GM23338 (cell line): ENCODE results near the gene SLU7. TPM values are rescaled to one million over a fixed set of nuclear protein-coding genes. Genes with fewer than 3 reads are reported as not detected.

Source experiments
- ATAC-seq: fragments of 200-7000 bp; cut with Tn5 transposase; 3 replicates; pipeline ENCODE4 v1.9.1; 2020
- DNase-seq: peaks from one replicate; pipeline ENCODE4 v3.0.0-alpha.2; 2015; ENCODE audit warnings: low spot score
- H2AFZ ChIP-seq: fragments of 200-600 bp; sonication (generic); 2 replicates; pipeline ENCODE4 v1.8.0; 2016; ENCODE audit warnings: antibody characterized with exemption, mild to moderate bottlenecking, moderate library complexity
- H3F3A ChIP-seq: fragments of 200-600 bp; sonication (generic); replicated peaks from 2 replicates; pipeline ENCODE4 v1.8.0; 2017; ENCODE audit warnings: antibody characterized with exemption, mixed run types, low read depth
- H3K27ac ChIP-seq: fragments of 200-600 bp; sonication (generic); 2 replicates; pipeline ENCODE4 v1.6.1; 2016; ENCODE audit warnings: low read depth
- H3K27me3 ChIP-seq: fragments of 200-600 bp; sonication (generic); 2 replicates; pipeline ENCODE4 v1.8.0; 2016; ENCODE audit warnings: mild to moderate bottlenecking, mixed run types, moderate library complexity; ENCODE audit not compliant: insufficient read depth
- H3K36me3 ChIP-seq: fragments of 200-600 bp; sonication (generic); 2 replicates; pipeline ENCODE4 v1.8.0; 2016; ENCODE audit warnings: mild to moderate bottlenecking; ENCODE audit not compliant: insufficient read depth
- H3K4me1 ChIP-seq: fragments of 200-600 bp; sonication (generic); 2 replicates; pipeline ENCODE4 v1.8.0; 2016; ENCODE audit warnings: mild to moderate bottlenecking, moderate library complexity; ENCODE audit not compliant: insufficient read depth
- H3K4me2 ChIP-seq: fragments of 200-600 bp; sonication (generic); 2 replicates; pipeline ENCODE4 v1.7.1; 2017; ENCODE audit warnings: mixed run types
- H3K4me3 ChIP-seq: fragments of 200-600 bp; sonication (generic); 2 replicates; pipeline ENCODE4 v1.6.1; 2016; ENCODE audit warnings: mixed run types
- H3K79me2 ChIP-seq: fragments of 200-600 bp; sonication (generic); replicated peaks from 2 replicates; pipeline ENCODE4 v1.8.0; 2017; ENCODE audit warnings: mild to moderate bottlenecking; ENCODE audit not compliant: insufficient read depth
- H3K9me2 ChIP-seq: fragments of 200-600 bp; sonication (generic); 2 replicates; pipeline ENCODE4 v1.8.0; 2017; ENCODE audit not compliant: insufficient read depth
- H4K20me1 ChIP-seq: fragments of 200-600 bp; sonication (generic); replicated peaks from 2 replicates; pipeline ENCODE4 v1.8.0; 2017; ENCODE audit warnings: mild to moderate bottlenecking; ENCODE audit not compliant: insufficient read depth
- H3K27ac Mint-ChIP-seq: 2 replicates; pipeline ENCODE4 v1.8.0; 2020; ENCODE audit warnings: inconsistent platforms, mild to moderate bottlenecking, moderate library complexity, mixed read lengths
- H3K27me3 Mint-ChIP-seq: 3 replicates; pipeline ENCODE4 v1.8.0; 2022; ENCODE audit warnings: low read depth, mild to moderate bottlenecking, moderate library complexity, mixed read lengths, inconsistent platforms; ENCODE audit not compliant: insufficient read depth, poor library complexity
- H3K36me3 Mint-ChIP-seq: 3 replicates; pipeline ENCODE4 v1.8.0; 2021; ENCODE audit warnings: low read depth, mild to moderate bottlenecking, inconsistent platforms, moderate library complexity, mixed read lengths
- H3K4me1 Mint-ChIP-seq: 3 replicates; pipeline ENCODE4 v1.8.0; 2020; ENCODE audit warnings: mild to moderate bottlenecking, inconsistent platforms, mixed read lengths
- H3K4me3 Mint-ChIP-seq: 3 replicates; pipeline ENCODE4 v1.8.0; 2021; ENCODE audit warnings: moderate library complexity, mild to moderate bottlenecking, inconsistent platforms, mixed read lengths
- H3K9me3 Mint-ChIP-seq: 3 replicates; pipeline ENCODE4 v1.8.0; 2020; ENCODE audit warnings: moderate library complexity, mild to moderate bottlenecking, inconsistent platforms, mixed read lengths
- CREB1 ChIP-seq: fragments of 250-450 bp; sonication (Bioruptor Pico); IDR thresholded peaks from 2 replicates; pipeline ENCODE4 v1.5.0; 2020; ENCODE audit warnings: low read depth, mild to moderate bottlenecking, moderate library complexity
- CTCF ChIP-seq, 2 experiments: fragments of 200-600 bp in 1 of 2; sonication (generic) in 1 of 2; conservative IDR thresholded peaks; 2 replicates each; pipeline versions ENCODE4 v1.5.1 to v1.6.1; 2016 to 2017; ENCODE audit warnings: antibody characterized with exemption in 2 of 2, low read depth in 2 of 2, mild to moderate bottlenecking in 2 of 2, moderate library complexity in 1 of 2
- ETS1 ChIP-seq: IDR thresholded peaks from 2 replicates; pipeline ENCODE4 v1.6.1; 2016; ENCODE audit warnings: antibody characterized with exemption
- EZH2 ChIP-seq: fragments of 200-600 bp; sonication (generic); IDR thresholded peaks from one replicate; pipeline ENCODE4 v1.8.0; 2017; ENCODE audit warnings: antibody characterized with exemption, mild to moderate bottlenecking, low read depth; ENCODE audit not compliant: unreplicated experiment
- EZH2phosphoT487 ChIP-seq: fragments of 200-600 bp; sonication (generic); IDR thresholded peaks from one replicate; pipeline ENCODE4 v1.8.1; 2018; ENCODE audit warnings: antibody characterized with exemption; ENCODE audit not compliant: unreplicated experiment
- JUNB ChIP-seq: IDR thresholded peaks from one replicate; pipeline ENCODE4 v1.6.1; 2016; ENCODE audit warnings: antibody characterized with exemption; ENCODE audit not compliant: unreplicated experiment
- NANOG ChIP-seq: IDR thresholded peaks from 2 replicates; pipeline ENCODE4 v1.6.1; 2016; ENCODE audit warnings: antibody characterized with exemption, borderline replicate concordance
- POLR2AphosphoS5 ChIP-seq: IDR thresholded peaks from 2 replicates; pipeline ENCODE4 v1.6.1; 2016; ENCODE audit warnings: antibody characterized with exemption, low read depth
- REST ChIP-seq: IDR thresholded peaks from one replicate; pipeline ENCODE4 v1.6.1; 2018; ENCODE audit warnings: antibody characterized with exemption; ENCODE audit not compliant: unreplicated experiment
- STAT1 ChIP-seq: IDR thresholded peaks from one replicate; pipeline ENCODE4 v1.6.1; 2016; ENCODE audit warnings: antibody characterized with exemption; ENCODE audit not compliant: unreplicated experiment
- ZNF114 ChIP-seq: fragments of 250-450 bp; sonication (Bioruptor Pico); IDR thresholded peaks from 2 replicates; pipeline ENCODE4 v1.5.0; 2020; ENCODE audit warnings: mild to moderate bottlenecking, moderate library complexity
- ZNF331 ChIP-seq: fragments of 250-450 bp; sonication (Bioruptor Pico); IDR thresholded peaks from 2 replicates; pipeline ENCODE4 v1.5.0; 2020; ENCODE audit warnings: low read depth, mild to moderate bottlenecking, moderate library complexity
- ZNF462 ChIP-seq: fragments of 250-450 bp; sonication (Bioruptor Pico); IDR thresholded peaks from 2 replicates; pipeline ENCODE4 v1.5.0; 2020; ENCODE audit warnings: mild to moderate bottlenecking, moderate library complexity
- polyA plus RNA-seq: library from polyadenylated mRNA; unstranded; fragments of >200 nt; fragmentation: Nextera tagmentation; extraction: Ambion mirVana; gene quantifications from 2 replicates; pipeline ENCODE4 v1.2.1, GENCODE V29; 2016
- total RNA-seq: library from RNA; depleted of rRNA; stranded (reverse); fragments of >200 nt; shearing (Covaris generic); gene quantifications from 2 replicates; pipeline ENCODE4 v1.2.3, GENCODE V29; 2014

Gene SLU7
- total and polyA plus RNA-seq, 2 experiments from 2014 or later = 27.0 to 47.5 TPM

GRCh38 chr5:160463740-160464465, 45.0 kb upstream of the SLU7 start:
- no peaks in the 10 kb centered on the region for H3K27me3 Mint-ChIP-seq
- H3K36me3 Mint-ChIP-seq = no peaks in the 10 kb centered on the region
- Histone ChIP-seq H4K20me1 (no peaks in the 10 kb centered on the region), H3K4me3 (no peak overlapping the region), H3K27me3 (no peaks in the 10 kb centered on the region), H3K4me1 (peaks cover 16% of the 10 kb centered on the region), H2AFZ (no peak overlapping the region), H3K27ac (no peak overlapping the region), H3K9me2 (no peaks in the 10 kb centered on the region), H3K36me3 (no peaks in the 10 kb centered on the region), H3F3A (no peaks in the 10 kb centered on the region), H3K79me2 (no peaks in the 10 kb centered on the region), H3K4me2 (no peak overlapping the region)
- TF ChIP-seq POLR2AphosphoS5 (no peak), CREB1 (CRISPR knock-in tag) (no peak), CTCF (conservative IDR thresholded peaks at IDR 0.05; ENCODE audit: low read depth in 2 of 2) (no peak), EZH2phosphoT487 (no peak), REST (no peak), ZNF462 (CRISPR knock-in tag) (no peak), NANOG (no peak), ZNF114 (no peak), STAT1 (no peak), ETS1 (no peak), EZH2 (no peak), JUNB (no peak), ZNF331 (CRISPR knock-in tag) (no peak)
- peaks cover 13% of the 10 kb centered on the region; the same call in 2 of the 3 replicates for H3K4me1 Mint-ChIP-seq
- ATAC-seq = no peak
- H3K9me3 Mint-ChIP-seq = peaks cover 12% of the 10 kb centered on the region; the same call in 2 of the 3 replicates
- H3K27ac Mint-ChIP-seq = no peak overlapping the region
- no peak for DNase-seq
- no peak overlapping the region for H3K4me3 Mint-ChIP-seq
